GM13977 (cell line): ENCODE measurements around the gene DUSP11.
"Not testable (repeated sequence)": the region's sequence is repeated elsewhere in the genome, so short reads cannot be mapped to it uniquely, and the experiment has no call there.

Source experiments
- DNase-seq: peaks from one replicate; pipeline ENCODE4 v3.0.0; 2012; ENCODE audit warnings: low spot score
- CTCF ChIP-seq: IDR thresholded peaks from 2 replicates; pipeline ENCODE4 v1.5.1; 2012; ENCODE audit warnings: mild to moderate bottlenecking, control low read depth; ENCODE audit not compliant: insufficient read depth; ENCODE audit errors: extremely low read depth, missing control alignments
- in situ Hi-C: fragments of 300-500 bp; cut with MboI; formaldehyde crosslinking; loops from one replicate; pipeline ENCODE4 v1.12.0; 2022; ENCODE audit warnings: low sequenced_read_pairs, low pct_unique_long_range_greater_than_20kb, mixed read lengths, inconsistent platforms; ENCODE audit not compliant: unreplicated experiment

Gene DUSP11

GRCh38 chr2:73718851-73719621 lies 60.9 kb downstream of the DUSP11 start:
- in situ Hi-C loops = no loop called here
- DNase-seq = no peak
- TF ChIP-seq CTCF = no peak

GRCh38 chr2:73718421-73718820 lies 61.5 kb downstream of the DUSP11 start:
- no peak for DNase-seq
- in situ Hi-C loops = no loop called here
- no peak for TF ChIP-seq CTCF

- in situ Hi-C loops = not testable (repeated sequence)
Measured at GRCh38 chr2:73717695-73718094, 62.2 kb downstream of the DUSP11 start.

GRCh38 chr2:73717251-73717606 lies 62.7 kb downstream of the DUSP11 start:
- in situ Hi-C loops = no loop called here
- TF ChIP-seq CTCF = no peak
- DNase-seq = no peak

More at GRCh38 chr2:73717695-73718094, 62.2 kb downstream of the DUSP11 start:
- DNase-seq = not testable (repeated sequence)

- in situ Hi-C loops = no loop called here
- peak; percentile 35 for DNase-seq
- no peak for TF ChIP-seq CTCF
Measured at GRCh38 chr2:73716543-73717250, 63.2 kb downstream of the DUSP11 start.

GRCh38 chr2:73714091-73714490 lies 65.8 kb downstream of the DUSP11 start:
- no peak for TF ChIP-seq CTCF
- no peak for DNase-seq
- in situ Hi-C loops = no loop called here
